Measurements from ENCODE around the gene GORAB.

GORAB gene

DNA sequence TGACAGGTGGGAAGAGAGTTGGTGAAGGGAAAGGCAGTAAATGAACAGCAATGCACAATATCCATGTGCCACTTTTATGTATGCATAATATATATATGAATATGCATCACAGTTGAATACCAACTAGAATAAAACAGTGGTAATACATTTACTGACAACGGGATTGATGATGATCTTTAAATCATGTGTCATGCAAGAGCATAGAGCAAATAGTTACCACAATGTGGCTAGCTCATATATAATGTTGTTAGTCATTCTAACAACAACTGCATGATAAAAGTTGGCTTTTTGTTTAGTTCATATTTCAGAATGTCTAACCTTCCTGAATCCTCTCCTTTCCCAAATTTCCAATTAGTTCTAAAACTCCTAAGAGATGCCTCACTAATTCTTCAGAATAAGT lies 46.4 kb downstream of the GORAB start:
- TF ChIP-seq, protein P1, sequence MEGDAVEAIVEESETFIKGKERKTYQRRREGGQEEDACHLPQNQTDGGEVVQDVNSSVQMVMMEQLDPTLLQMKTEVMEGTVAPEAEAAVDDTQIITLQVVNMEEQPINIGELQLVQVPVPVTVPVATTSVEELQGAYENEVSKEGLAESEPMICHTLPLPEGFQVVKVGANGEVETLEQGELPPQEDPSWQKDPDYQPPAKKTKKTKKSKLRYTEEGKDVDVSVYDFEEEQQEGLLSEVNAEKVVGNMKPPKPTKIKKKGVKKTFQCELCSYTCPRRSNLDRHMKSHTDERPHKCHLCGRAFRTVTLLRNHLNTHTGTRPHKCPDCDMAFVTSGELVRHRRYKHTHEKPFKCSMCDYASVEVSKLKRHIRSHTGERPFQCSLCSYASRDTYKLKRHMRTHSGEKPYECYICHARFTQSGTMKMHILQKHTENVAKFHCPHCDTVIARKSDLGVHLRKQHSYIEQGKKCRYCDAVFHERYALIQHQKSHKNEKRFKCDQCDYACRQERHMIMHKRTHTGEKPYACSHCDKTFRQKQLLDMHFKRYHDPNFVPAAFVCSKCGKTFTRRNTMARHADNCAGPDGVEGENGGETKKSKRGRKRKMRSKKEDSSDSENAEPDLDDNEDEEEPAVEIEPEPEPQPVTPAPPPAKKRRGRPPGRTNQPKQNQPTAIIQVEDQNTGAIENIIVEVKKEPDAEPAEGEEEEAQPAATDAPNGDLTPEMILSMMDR (IDR thresholded peaks at IDR 0.05; ENCODE audit: insufficient read depth, low read length, missing control alignments): no peak
- no peak for DNase-seq (ENCODE audit: low read depth, low spot score)
- no peak overlapping the region for H3K4me3 ChIP-seq (ENCODE audit: low read depth, low read length)
- ChIA-PET POLR2A (no interaction called here), CTCF (no interaction called here)

DNA sequence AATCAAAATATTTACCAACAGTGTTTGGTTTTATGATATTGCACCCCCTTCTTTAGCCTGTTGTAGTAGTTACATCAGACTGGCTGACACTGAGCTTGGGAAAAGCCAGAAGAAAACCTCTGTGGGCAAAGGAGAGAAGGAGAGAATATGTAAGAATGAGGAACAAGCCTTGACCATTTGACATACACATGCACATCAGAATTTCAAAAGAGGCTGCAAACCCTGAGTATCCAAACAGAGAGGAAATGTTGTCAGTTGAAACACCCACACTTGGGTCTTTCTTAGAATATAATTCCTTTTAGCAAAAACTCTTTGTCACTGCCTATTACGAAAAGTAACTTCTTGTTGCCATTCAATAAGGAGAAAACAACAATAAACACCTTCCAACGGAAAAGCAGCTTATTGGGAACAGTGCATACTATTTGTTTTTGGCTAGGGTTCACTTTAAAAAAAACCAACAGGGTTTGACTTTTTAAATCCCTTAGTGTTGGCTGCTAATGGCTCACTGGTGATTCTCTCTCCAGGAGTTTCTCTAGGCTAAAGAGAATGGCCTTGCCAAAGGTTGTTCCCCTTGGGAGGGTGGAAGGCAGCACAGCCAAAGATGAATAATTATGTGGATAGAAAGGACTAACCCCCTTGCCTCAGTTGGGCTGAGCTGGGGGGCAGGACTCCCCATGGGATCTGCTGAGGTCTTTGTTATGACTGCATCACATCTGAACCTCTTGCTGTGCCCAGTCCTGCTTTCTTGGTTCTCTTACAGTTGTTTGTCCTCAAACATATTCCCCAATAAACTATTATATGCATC lies 48.9 kb downstream of the GORAB start:
- CTCF ChIA-PET: no interaction called here
- TF ChIP-seq, protein P1 (IDR thresholded peaks at IDR 0.05; ENCODE audit: insufficient read depth, low read length, missing control alignments): no peak
- no peak for DNase-seq (ENCODE audit: low read depth, low spot score)
- H3K4me3 ChIP-seq (ENCODE audit: low read depth, low read length): no peak overlapping the region
- POLR2A ChIA-PET: no interaction called here

DNA sequence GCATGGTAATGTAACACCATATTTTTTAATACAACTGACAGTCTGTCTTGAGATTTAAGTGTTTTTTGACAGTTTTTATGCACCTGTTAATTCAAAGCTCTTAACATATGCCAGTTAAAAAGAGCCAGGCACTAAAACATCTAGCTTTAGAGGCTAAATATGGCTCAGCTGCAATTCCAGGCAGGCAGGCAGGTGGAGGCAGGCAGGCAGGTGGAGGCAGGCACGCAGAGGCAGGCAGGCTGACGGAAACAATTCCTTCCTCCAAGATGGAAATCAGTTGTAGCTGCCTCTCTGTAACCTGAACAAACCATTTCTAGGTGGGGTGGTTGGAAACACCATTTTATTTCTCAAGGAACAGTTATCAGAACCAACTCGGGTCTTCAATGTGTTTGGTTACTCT lies 51.2 kb downstream of the GORAB start:
- DNase-seq (ENCODE audit: low read depth, low spot score): no peak
- no peak overlapping the region for H3K4me3 ChIP-seq (ENCODE audit: low read depth, low read length)
- TF ChIP-seq, protein P1 (IDR thresholded peaks at IDR 0.05; ENCODE audit: insufficient read depth, low read length, missing control alignments): no peak
- ChIA-PET POLR2A (no interaction called here), CTCF (interaction anchor here (1.5 kb wide), 1 partner anchor 14 kb away, joined by 3 read pairs; no protein-coding TSS in a partner anchor)

DNA sequence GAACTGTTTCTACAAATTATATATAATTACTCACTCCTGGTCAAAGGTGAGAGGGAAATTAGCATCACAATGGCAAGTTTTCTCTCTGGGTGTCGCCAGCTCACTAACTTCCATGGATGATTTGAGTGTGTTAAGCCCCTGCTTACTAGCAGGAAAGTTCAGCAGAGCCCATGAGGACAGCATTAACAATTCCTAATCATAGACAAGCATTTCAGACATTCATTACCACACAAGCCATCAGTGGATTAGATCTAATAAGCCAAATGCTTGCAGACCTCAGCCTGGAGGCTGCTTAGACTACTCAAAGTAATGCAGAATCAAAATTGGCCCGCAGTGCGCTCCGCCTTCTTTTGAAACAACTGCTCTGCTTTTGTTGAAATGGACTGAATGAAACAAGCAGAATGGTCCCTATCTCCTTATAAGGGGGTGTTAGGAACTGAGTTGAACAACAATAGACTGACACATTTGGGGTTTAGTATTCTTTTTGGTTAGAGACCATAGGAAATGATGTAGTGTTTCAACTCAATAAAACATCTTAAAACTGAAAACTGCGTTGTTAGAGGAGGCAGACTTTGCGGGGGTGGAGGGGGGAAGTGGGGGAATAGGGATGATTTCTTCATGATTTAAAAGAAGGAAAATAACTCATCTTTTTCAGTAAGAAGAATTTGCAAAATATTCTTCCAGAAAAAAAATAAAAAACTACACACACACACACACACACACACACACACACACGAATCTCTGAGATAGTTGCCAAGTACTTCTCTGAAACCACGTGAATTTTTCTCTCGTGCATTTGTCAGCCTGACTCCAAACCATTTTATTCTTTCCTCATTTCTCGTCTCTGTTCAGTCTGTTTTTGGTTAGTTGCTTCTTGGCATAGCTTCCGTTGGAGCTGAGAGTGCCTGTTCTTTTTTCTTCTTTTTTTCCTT lies 54.6 kb downstream of the GORAB start:
- DNase-seq (ENCODE audit: low read depth, low spot score): no peak
- no peak overlapping the region for H3K4me3 ChIP-seq (ENCODE audit: low read depth, low read length)
- ChIA-PET CTCF (no interaction called here), POLR2A (interaction anchor here (0.8 kb wide), 1 partner anchor 695 kb away, joined by 3 read pairs; no protein-coding TSS in a partner anchor)
- TF ChIP-seq, protein P1 (IDR thresholded peaks at IDR 0.05; ENCODE audit: insufficient read depth, low read length, missing control alignments): no peak

DNA sequence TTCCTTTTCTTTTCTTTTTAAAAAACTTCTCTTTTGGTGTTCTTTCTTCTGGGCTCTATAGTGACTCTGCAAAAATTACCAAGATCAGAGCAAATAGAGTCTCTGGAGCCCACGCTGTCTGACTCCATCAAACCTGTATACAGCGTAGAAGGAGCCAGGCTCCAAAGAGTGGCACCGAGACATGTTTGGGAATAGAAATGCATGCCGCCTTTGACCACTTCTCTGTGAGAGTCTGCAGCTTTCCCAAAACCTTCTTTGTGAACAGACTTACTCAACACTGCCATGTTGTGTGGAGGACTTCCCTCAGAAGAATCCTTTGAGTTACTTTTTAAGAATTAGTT lies 55.3 kb downstream of the GORAB start:
- no peak overlapping the region for H3K4me3 ChIP-seq (ENCODE audit: low read depth, low read length)
- TF ChIP-seq, protein P1 (IDR thresholded peaks at IDR 0.05; ENCODE audit: insufficient read depth, low read length, missing control alignments): no peak
- ChIA-PET CTCF (no interaction called here), POLR2A (interaction anchor here (0.8 kb wide), 1 partner anchor 696 kb away, joined by 3 read pairs; no protein-coding TSS in a partner anchor)
- no peak for DNase-seq (ENCODE audit: low read depth, low spot score)
